IPS-18a (cell line): ENCODE results near the gene ACACB.

Experiments used
- H3K27ac ChIP-seq: one replicate; pipeline ENCODE4 v1.5.1; 2013; ENCODE audit warnings: low read length
- H3K27me3 ChIP-seq: one replicate; pipeline ENCODE4 v1.6.1; 2013; ENCODE audit warnings: mild to moderate bottlenecking, low read length; ENCODE audit not compliant: control insufficient read depth, insufficient read depth
- H3K36me3 ChIP-seq: one replicate; pipeline ENCODE4 v1.6.1; 2013; ENCODE audit warnings: low read depth, low read length; ENCODE audit not compliant: control insufficient read depth
- H3K4me1 ChIP-seq: one replicate; pipeline ENCODE4 v1.6.1; 2013; ENCODE audit warnings: low read depth, low read length; ENCODE audit not compliant: control insufficient read depth
- H3K4me3 ChIP-seq: one replicate; pipeline ENCODE4 v1.5.1; 2013; ENCODE audit warnings: low read length
- H3K9ac ChIP-seq: one replicate; pipeline ENCODE4 v1.6.1; 2013; ENCODE audit warnings: mild to moderate bottlenecking, low read length, moderate library complexity
- H3K9me3 ChIP-seq: one replicate; pipeline ENCODE4 v1.6.1; 2013; ENCODE audit warnings: low read depth, low read length; ENCODE audit not compliant: control insufficient read depth

Gene ACACB

GRCh38 chr12:109093022-109093918 is 23.1 kb upstream of the ACACB start, which contains the start of gene ALKBH2:
TSS of gene ALKBH2 (minus strand) at chr12:109093472. CDS start at chr12:109092786, 686 bp downstream.
- Histone ChIP-seq H3K4me3 (peak within 1 kb of the TSS; percentile 66), H3K4me1 (no peaks in the 10 kb centered on the region), H3K36me3 (peaks cover under 1% of the 10 kb centered on the region), H3K27me3 (peaks cover 6% of the 10 kb centered on the region), H3K9ac (peak within 1 kb of the TSS; percentile 41), H3K9me3 (no peaks in the 10 kb centered on the region), H3K27ac (no peak within 1 kb of the TSS)

- no peaks in the 10 kb centered on the region for H3K9me3 ChIP-seq
- no peak overlapping the region for H3K27ac ChIP-seq
- peak overlapping the region; percentile 95 for H3K9ac ChIP-seq
- H3K4me3 ChIP-seq = peak overlapping the region; percentile 94
- H3K36me3 ChIP-seq = peaks cover 34% of the 10 kb centered on the region
- H3K27me3 ChIP-seq = peaks cover 6% of the 10 kb centered on the region
- H3K4me1 ChIP-seq = peaks cover 4% of the 10 kb centered on the region
These were observed 19.3 kb upstream of the ACACB start for GRCh38 chr12:109097140-109097434.

- Histone ChIP-seq H3K4me3 (peak within 1 kb of the TSS; percentile 94), H3K27me3 (peaks cover 5% of the 10 kb centered on the region), H3K9ac (peak within 1 kb of the TSS; percentile 95), H3K4me1 (peaks cover 4% of the 10 kb centered on the region), H3K27ac (peak within 1 kb of the TSS; percentile 47), H3K9me3 (no peaks in the 10 kb centered on the region), H3K36me3 (peaks cover 39% of the 10 kb centered on the region)
These were observed 18.8 kb upstream of the ACACB start, which contains the start of gene UNG for GRCh38 chr12:109097435-109098182. TSS of gene UNG (plus strand) at chr12:109097597. CDS start at chr12:109097680, 83 bp downstream.

GRCh38 chr12:109098183-109098604 is 18.2 kb upstream of the ACACB start:
- Histone ChIP-seq H3K27ac (no peak overlapping the region), H3K9me3 (no peaks in the 10 kb centered on the region)

DNA sequence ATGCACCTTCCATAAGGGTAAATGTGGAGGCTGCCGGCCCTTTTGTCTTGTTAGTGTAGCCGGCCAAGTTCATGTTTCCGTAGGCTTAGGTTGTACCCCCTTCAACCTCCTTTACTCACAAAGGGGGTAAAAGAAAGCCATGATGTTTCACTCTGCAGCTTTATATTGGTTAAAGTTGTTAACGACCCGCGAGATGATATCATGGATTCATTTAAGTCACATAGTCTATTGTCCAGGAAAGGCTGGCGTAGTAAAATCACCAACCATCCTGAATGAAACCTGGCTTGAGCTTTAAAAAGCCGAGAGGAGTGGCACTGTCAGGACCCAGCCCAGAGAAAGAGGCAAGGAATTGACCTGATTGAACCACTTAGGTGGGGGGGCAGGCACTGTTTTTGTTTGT is 17.7 kb upstream of the ACACB start:
- H3K4me3 ChIP-seq = peak overlapping the region; percentile 94
- peaks cover 4% of the 10 kb centered on the region for H3K4me1 ChIP-seq
- H3K9me3 ChIP-seq = no peaks in the 10 kb centered on the region
- H3K27ac ChIP-seq = no peak overlapping the region
- no peaks in the 10 kb centered on the region for H3K27me3 ChIP-seq
- peaks cover 47% of the 10 kb centered on the region for H3K36me3 ChIP-seq
- H3K9ac ChIP-seq = peak overlapping the region; percentile 95

More at GRCh38 chr12:109098183-109098604, 18.2 kb upstream of the ACACB start:
- Histone ChIP-seq H3K4me1 (peaks cover 4% of the 10 kb centered on the region), H3K9ac (peak overlapping the region; percentile 95), H3K27me3 (no peaks in the 10 kb centered on the region), H3K4me3 (peak overlapping the region; percentile 94), H3K36me3 (peaks cover 43% of the 10 kb centered on the region)

DNA sequence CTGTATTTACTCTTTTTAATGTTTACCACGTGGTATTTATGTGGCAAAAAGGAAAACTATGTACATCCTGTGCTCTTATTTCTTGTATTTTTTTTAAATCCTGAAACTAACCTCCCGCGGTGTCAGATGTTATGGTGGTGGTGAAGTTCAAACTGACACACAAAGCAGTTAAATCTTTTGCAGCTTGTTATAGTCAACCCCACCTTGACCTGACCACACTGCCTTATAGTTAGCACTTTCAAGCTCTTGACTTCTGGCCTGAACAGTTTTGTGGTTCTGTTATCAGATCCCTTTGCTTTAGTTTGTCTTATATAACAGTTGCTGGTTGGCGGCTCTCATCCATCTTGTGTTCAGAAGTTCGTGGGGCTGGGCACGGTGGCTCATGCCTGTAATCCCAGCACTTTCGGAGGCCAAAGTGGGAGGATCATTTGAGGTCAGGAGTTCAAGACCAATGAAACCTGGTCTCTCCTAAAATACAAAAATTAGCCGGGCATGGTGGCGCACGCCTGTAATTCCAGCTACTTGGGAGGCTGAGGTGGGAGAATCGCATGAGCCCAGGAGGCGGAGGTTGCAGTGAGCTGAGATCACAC is 16.9 kb upstream of the ACACB start:
- Histone ChIP-seq H3K4me1 (peaks cover 4% of the 10 kb centered on the region), H3K27me3 (no peaks in the 10 kb centered on the region), H3K27ac (no peak overlapping the region), H3K4me3 (peak overlapping the region; percentile 94), H3K9ac (peak overlapping the region; percentile 95), H3K36me3 (peaks cover 56% of the 10 kb centered on the region), H3K9me3 (no peaks in the 10 kb centered on the region)

DNA sequence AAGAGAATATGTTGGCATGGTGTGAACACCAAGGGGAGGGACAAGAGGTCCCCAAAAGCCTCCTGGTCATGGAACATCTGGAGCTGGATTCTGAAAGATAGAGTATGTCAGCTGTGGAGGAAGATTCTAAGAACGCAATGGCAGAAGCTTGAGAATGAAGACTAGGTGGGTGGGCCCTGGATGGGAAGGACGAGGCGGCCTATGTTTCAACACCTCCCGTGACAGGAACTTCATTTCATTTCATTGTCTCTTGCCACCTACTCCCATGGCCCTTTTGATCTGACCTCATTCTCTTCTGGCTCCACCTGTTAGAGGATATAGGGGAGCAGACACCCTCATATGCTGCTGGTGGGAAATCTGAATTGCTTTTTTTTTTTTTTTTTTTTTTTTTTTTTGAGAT is 15.6 kb upstream of the ACACB start:
- H3K36me3 ChIP-seq = peaks cover 68% of the 10 kb centered on the region

DNA sequence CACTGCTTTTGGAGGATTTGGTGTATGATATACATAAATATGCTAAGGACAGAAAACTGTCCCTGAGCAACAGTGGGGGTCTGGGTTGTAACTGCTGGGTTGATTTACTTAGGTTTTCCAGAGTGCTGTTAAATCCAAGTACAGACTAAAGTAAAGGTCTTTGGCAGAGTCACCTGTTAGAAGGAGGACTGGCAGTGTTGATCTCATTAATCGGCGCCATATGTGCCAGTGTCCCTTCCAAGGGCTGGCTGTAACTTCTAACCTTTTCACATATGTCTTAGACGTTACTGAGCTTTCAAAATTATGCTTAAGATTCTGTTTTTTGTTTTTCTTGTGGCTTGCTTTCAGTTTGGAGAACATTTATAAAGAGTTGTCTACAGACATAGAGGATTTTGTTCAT is 13.9 kb upstream of the ACACB start:
- H3K4me1 ChIP-seq = peaks cover 4% of the 10 kb centered on the region
- H3K9ac ChIP-seq = no peak overlapping the region
- no peaks in the 10 kb centered on the region for H3K27me3 ChIP-seq
- peaks cover 79% of the 10 kb centered on the region for H3K36me3 ChIP-seq
- no peak overlapping the region for H3K27ac ChIP-seq
- H3K9me3 ChIP-seq = no peaks in the 10 kb centered on the region
- H3K4me3 ChIP-seq = no peak overlapping the region

More for the DNA sequence above, 15.6 kb upstream of the ACACB start:
- H3K9me3 ChIP-seq = no peaks in the 10 kb centered on the region
- no peak overlapping the region for H3K9ac ChIP-seq
- no peak overlapping the region for H3K27ac ChIP-seq
- no peaks in the 10 kb centered on the region for H3K27me3 ChIP-seq
- no peak overlapping the region for H3K4me3 ChIP-seq
- H3K4me1 ChIP-seq = peaks cover 4% of the 10 kb centered on the region

- Histone ChIP-seq H3K36me3 (peaks cover 81% of the 10 kb centered on the region), H3K27ac (no peak overlapping the region)
These were observed 11.2 kb upstream of the ACACB start for GRCh38 chr12:109105176-109105575.

DNA sequence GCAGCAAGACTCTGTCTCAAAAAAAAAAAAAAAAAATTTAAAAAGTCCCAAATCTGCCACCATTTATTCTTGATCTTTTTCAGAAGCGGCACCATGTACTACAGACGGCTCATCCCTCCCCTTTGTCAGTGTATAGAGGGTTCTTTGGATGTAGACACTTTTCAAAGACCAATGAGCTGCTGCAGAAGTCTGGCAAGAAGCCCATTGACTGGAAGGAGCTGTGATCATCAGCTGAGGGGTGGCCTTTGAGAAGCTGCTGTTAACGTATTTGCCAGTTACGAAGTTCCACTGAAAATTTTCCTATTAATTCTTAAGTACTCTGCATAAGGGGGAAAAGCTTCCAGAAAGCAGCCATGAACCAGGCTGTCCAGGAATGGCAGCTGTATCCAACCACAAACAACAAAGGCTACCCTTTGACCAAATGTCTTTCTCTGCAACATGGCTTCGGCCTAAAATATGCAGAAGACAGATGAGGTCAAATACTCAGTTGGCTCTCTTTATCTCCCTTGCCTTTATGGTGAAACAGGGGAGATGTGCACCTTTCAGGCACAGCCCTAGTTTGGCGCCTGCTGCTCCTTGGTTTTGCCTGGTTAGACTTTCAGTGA is 6.5 kb upstream of the ACACB start:
- Histone ChIP-seq H3K9ac (no peak overlapping the region), H3K27me3 (no peaks in the 10 kb centered on the region), H3K36me3 (peaks cover 44% of the 10 kb centered on the region), H3K4me1 (peaks cover 6% of the 10 kb centered on the region), H3K9me3 (no peaks in the 10 kb centered on the region), H3K4me3 (no peak overlapping the region), H3K27ac (no peak overlapping the region)

More at GRCh38 chr12:109105176-109105575, 11.2 kb upstream of the ACACB start:
- no peaks in the 10 kb centered on the region for H3K4me1 ChIP-seq
- no peak overlapping the region for H3K9ac ChIP-seq
- H3K9me3 ChIP-seq = no peaks in the 10 kb centered on the region
- no peak overlapping the region for H3K4me3 ChIP-seq
- H3K27me3 ChIP-seq = no peaks in the 10 kb centered on the region

GRCh38 chr12:109110988-109111495 is 5.3 kb upstream of the ACACB start:
- peak overlapping the region; percentile 6 for H3K9ac ChIP-seq

More at GRCh38 chr12:109110988-109111495, 5.3 kb upstream of the ACACB start:
- H3K4me1 ChIP-seq = peaks cover 13% of the 10 kb centered on the region
- H3K36me3 ChIP-seq = peaks cover 32% of the 10 kb centered on the region
- H3K27ac ChIP-seq = no peak overlapping the region
- H3K27me3 ChIP-seq = no peaks in the 10 kb centered on the region
- peak overlapping the region; percentile 53 for H3K4me3 ChIP-seq
- no peaks in the 10 kb centered on the region for H3K9me3 ChIP-seq
